Measurements from ENCODE around the gene ARL6IP1.
"Not testable (repeated sequence)": the region's sequence is repeated elsewhere in the genome, so short reads cannot be mapped to it uniquely, and the experiment has no call there.

ARL6IP1 gene

DNA sequence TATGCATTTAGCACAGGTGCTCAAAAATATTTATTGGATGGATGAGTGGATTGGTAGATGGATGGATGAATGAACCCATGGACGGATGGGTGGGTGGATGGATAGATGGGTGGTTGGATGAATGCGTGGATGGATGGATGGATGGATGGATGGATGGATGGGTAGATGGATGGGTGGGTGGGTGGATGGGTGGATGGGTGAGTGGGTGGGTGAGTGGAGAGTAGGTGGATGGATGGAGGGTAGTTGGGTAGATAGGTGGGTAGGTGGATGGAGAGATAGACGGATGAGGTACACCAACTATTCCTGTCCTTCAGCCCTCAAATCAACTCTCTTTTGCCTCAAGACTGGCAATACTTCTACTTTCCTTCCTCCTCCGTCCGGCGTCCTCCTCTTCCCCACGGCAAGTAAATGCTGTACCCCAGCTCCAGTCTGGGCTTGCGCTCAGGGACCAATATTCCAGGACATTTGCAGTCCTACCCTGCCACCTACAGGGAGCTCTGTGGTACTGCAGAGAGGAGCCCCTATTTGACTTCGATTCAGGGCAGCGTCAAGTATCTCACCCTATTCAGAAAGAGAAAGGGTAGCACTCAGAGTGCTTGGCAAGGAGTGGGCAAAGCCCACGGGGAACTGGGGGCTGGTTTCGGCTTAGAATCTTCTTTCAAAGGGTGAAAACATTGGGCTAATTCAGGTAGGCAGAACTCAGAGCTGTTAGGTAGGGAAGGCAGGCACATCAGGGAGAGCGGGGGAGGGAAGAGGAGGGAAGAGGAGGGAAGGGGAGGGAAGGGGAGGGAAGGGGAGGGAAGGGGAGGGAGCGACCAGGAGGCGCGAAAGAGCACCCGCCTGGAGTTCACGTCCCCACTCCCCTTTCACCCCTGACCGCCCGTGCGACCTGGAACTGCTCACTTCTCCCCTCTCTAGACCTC lies 41.5 kb downstream of the ARL6IP1 start:
- DNase-seq (ENCODE audit: low read depth) = not testable (repeated sequence)

DNA sequence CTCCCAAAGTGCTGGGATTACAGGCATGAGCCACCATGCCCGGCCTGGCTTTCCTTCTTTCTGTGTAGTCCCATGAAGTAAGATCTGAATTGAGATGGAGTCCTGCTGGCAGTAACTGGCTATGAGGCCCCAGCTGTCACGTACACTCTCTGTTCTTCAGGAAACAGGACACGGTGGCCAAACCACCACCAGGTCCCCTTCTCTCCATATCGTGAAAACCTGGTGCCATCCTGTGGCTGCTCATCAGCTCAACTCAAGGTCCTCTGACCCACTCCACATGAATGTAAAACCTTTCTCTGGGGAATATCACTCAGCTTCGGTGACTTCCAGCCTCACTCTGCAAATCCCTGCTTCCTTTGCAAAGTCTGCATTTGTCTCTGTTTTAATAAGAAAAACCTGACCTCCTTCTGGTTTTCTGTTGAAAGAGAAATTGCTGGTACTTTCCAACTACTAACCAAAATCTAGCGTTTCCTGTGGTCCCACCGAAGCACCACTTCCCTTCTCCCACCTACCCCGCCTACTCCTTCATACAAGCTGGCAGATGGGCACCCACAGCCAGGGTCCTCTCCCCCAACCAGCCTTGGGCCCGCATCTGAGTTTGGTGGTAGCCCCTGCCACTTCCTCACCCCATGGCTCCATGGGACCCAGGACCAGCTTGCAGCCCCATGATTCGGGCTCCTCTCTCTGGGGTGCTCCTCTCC lies 43.2 kb downstream of the ARL6IP1 start:
- DNase-seq (ENCODE audit: low read depth) = not testable (repeated sequence)

DNA sequence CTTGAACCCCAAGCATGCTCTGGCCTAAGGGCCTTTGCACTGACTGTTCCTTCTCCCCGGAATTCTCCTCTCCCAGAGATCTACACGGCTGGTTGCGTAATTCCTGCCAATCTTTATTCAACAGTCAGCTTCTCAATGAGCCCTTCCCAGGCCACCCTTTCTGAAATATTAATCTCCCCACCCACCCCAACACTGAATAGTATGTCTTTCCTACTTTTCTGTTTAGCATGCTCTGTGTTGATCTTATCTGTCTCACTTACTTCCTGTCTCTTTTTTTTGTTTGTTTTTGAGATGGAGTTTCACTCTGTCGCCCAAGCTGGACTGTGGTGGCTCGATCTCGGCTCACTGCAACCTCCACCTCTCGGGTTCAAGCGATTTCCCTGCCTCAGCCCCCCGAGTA lies 44.7 kb downstream of the ARL6IP1 start:
- not testable (repeated sequence) for DNase-seq (ENCODE audit: low read depth)

DNA sequence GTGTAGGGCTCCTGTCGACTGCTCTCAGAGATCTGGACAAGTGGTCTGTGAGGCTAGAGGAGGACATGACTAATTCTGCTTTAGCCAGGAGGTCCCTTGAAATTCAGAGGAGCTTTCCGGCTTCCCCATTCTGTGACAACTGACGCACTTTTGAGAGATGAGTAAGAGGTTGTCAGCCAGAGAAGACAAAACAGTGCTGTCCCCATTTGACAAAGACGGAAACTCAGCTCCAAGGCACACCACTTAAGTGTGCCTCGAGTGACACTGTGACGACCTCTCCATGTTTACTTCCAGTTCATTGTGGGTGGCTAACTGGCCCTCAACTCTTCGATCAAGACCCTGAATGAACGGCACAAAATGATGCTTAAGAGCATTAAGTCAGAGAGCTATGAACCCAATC lies 58.5 kb downstream of the ARL6IP1 start:
- DNase-seq (ENCODE audit: low read depth) = not testable (repeated sequence)

All from activated T-cell treated with anti-CD3 and anti-CD28 coated beads for 48 hours (primary cell).